K562 (cell line): ENCODE measurements around the gene PLEKHA1. TPM values are rescaled to one million over a fixed set of nuclear protein-coding genes. Genes with fewer than 3 reads are reported as not detected.

ENCODE experiments used
- ATAC-seq: fragments of 200-7000 bp; cut with Tn5 transposase; 3 replicates; pipeline ENCODE4 v1.9.1; 2020; ENCODE audit warnings: moderate library complexity
- BruUV-seq: library from RNA; stranded (reverse); fragments of 400-500 nt; replicated peaks from 2 replicates; lab custom pipeline; 2021; lab: Mats Ljungman, UMichigan
- CTCF ChIA-PET: fragments of 300-600 bp; formaldehyde crosslinking; extraction: SDS; loops from one replicate; lab custom pipeline; 2021; ENCODE audit warnings: low intra/inter-chr PET ratio; lab: Yijun Ruan, JAX
- POLR2A ChIA-PET: fragments of 300-600, 350-650 bp; sonication (Branson Sonifier 250); formaldehyde crosslinking; extraction: SDS; loops from one replicate; lab custom pipeline; 2021; ENCODE audit warnings: antibody characterized with exemption, inconsistent platforms; lab: Yijun Ruan, JAX
- DNase-seq, 4 experiments: peaks; one replicate each; pipeline versions ENCODE4 v3.0.0 to v3.0.0-alpha.2; 2011 to 2018; ENCODE audit warnings: low spot score in 3 of 4, mixed read lengths in 3 of 4; ENCODE audit errors: extremely low read depth in 1 of 4
- FAIRE-seq: peaks from 2 replicates; lab custom pipeline; 2011; peaks lifted over from hg19 to GRCh38; lab: Jason Lieb, UNC
- H2AFZ ChIP-seq: 2 replicates; pipeline ENCODE4 v1.6.0; 2011; ENCODE audit warnings: low read depth, low read length, control low read depth, inconsistent platforms
- H3K27ac ChIP-seq: fragments of 200-600 bp; 3 replicates; pipeline ENCODE4 v1.8.0; 2011; ENCODE audit warnings: low read depth, mild to moderate bottlenecking, control low read depth, inconsistent platforms, low read length, moderate library complexity, mixed read lengths; ENCODE audit errors: extremely low read depth
- H3K27me3 ChIP-seq, 2 experiments: fragments of 300-600 bp in 1 of 2; 2 replicates in 1 of 2; 3 replicates in 1 of 2; pipeline versions ENCODE4 v1.6.0 to v1.8.0; 2011; ENCODE audit warnings: inconsistent platforms in 2 of 2, low read length in 2 of 2, mild to moderate bottlenecking in 1 of 2, mixed read lengths in 1 of 2, moderate library complexity in 1 of 2; ENCODE audit not compliant: control insufficient read depth in 2 of 2, insufficient read depth in 2 of 2
- H3K36me3 ChIP-seq: fragments of 300-600 bp; 3 replicates; pipeline ENCODE4 v1.8.0; 2011; ENCODE audit warnings: mild to moderate bottlenecking, low read length, inconsistent platforms; ENCODE audit not compliant: control insufficient read depth, insufficient read depth
- H3K4me1 ChIP-seq, 2 experiments: fragments of 200-600 bp in 1 of 2; replicated peaks in 1 of 2; 2 replicates in 1 of 2; 3 replicates in 1 of 2; pipeline versions ENCODE4 v1.5.1 to v1.8.0; 2011; ENCODE audit warnings: inconsistent platforms in 2 of 2, low read length in 2 of 2, mild to moderate bottlenecking in 1 of 2, mixed read lengths in 1 of 2, moderate library complexity in 1 of 2; ENCODE audit not compliant: control insufficient read depth in 2 of 2, insufficient read depth in 2 of 2
- H3K4me2 ChIP-seq: 2 replicates; pipeline ENCODE4 v1.6.1; 2011; ENCODE audit warnings: low read length, control low read depth, inconsistent platforms, mixed read lengths; ENCODE audit not compliant: insufficient read depth
- H3K4me3 ChIP-seq: fragments of 200-600 bp; sonication (generic), shearing (Covaris generic); 2 replicates; pipeline ENCODE4 v1.5.1; 2016; ENCODE audit warnings: control low read depth, inconsistent platforms
- H3K79me2 ChIP-seq: fragments of 200-600 bp; 3 replicates; pipeline ENCODE4 v1.8.0; 2011; ENCODE audit warnings: low read length, inconsistent platforms; ENCODE audit not compliant: control insufficient read depth, insufficient read depth
- H3K9ac ChIP-seq, 2 experiments: 2 replicates each; pipeline versions ENCODE4 v1.6.0 to v1.6.1; 2011; ENCODE audit warnings: low read depth in 2 of 2, low read length in 2 of 2, control low read depth in 1 of 2, inconsistent platforms in 1 of 2, mild to moderate bottlenecking in 1 of 2, mixed read lengths in 1 of 2; ENCODE audit not compliant: insufficient read depth in 1 of 2
- H3K9me1 ChIP-seq: one replicate; pipeline ENCODE4 v1.6.0; 2011; ENCODE audit warnings: inconsistent platforms, mild to moderate bottlenecking, low read length, moderate library complexity; ENCODE audit not compliant: control insufficient read depth, insufficient read depth
- H3K9me3 ChIP-seq: replicated peaks from 2 replicates; pipeline ENCODE4 v1.5.1; 2011; ENCODE audit warnings: low read depth, low read length, inconsistent platforms; ENCODE audit not compliant: control insufficient read depth, insufficient read depth
- H4K20me1 ChIP-seq: replicated peaks from 2 replicates; pipeline ENCODE4 v1.6.1; 2011; ENCODE audit warnings: low read length, inconsistent platforms, mixed read lengths; ENCODE audit not compliant: control insufficient read depth, insufficient read depth
- MECOM ChIP-seq: fragments of 250-450 bp; sonication (Bioruptor Pico); IDR thresholded peaks from 2 replicates; pipeline ENCODE4 v1.8.0; 2022; ENCODE audit warnings: inconsistent platforms
- MEF2D ChIP-seq: conservative IDR thresholded peaks from 2 replicates; pipeline ENCODE4 v1.6.1; 2016; ENCODE audit warnings: low read depth, missing genetic modification characterization, missing compliant biosample characterization
- MEIS2 ChIP-seq: fragments of 450-650 bp; IDR thresholded peaks from 2 replicates; pipeline ENCODE4 v1.6.1; 2014; ENCODE audit warnings: mild to moderate bottlenecking; ENCODE audit not compliant: partially characterized antibody
- NBN ChIP-seq: fragments of 450-650 bp; IDR thresholded peaks from 2 replicates; pipeline ENCODE4 v1.6.1; 2016; ENCODE audit warnings: low read depth, mild to moderate bottlenecking
- SRSF9 ChIP-seq: fragments of 200-400 bp; formaldehyde crosslinking; IDR thresholded peaks from 2 replicates; pipeline ENCODE4 v1.6.1; 2017; ENCODE audit warnings: low read depth, low read length, borderline replicate concordance
- YY1 ChIP-seq, 3 experiments: IDR thresholded peaks; 2 replicates each; pipeline ENCODE4 v1.6.1; 2011; ENCODE audit warnings: low read length in 2 of 3, mild to moderate bottlenecking in 2 of 3, moderate library complexity in 2 of 3, borderline replicate concordance in 1 of 3, control low read depth in 1 of 3, low read depth in 1 of 3; ENCODE audit not compliant: insufficient read depth in 3 of 3, insufficient replicate concordance in 2 of 3, control insufficient read depth in 1 of 3, insufficient read length in 1 of 3; ENCODE audit errors: extremely low read depth in 1 of 3
- ZNF785 ChIP-seq: fragments of 250-450 bp; sonication (Bioruptor Pico); IDR thresholded peaks from 2 replicates; pipeline ENCODE4 v1.4.0; 2020; ENCODE audit warnings: mild to moderate bottlenecking
- WGBS: fragments of 100-300 bp; shearing (Covaris generic); methylation state at CpG from one replicate; pipeline ENCODE4 v1.1.6; 2016; ENCODE audit warnings: low coverage, mixed read lengths; ENCODE audit not compliant: insufficient coverage; ENCODE audit errors: missing lambda C conversion rate; 5-methylcytosine and 5-hydroxymethylcytosine counted together
- in situ Hi-C: fragments of 300-500 bp; cut with MboI; formaldehyde crosslinking; loops from 4 replicates; pipeline ENCODE4 v1.15.0; 2018; ENCODE audit warnings: inconsistent platforms, mixed read lengths
- intact Hi-C: fragments of 100-400 bp; cut with micrococcal nuclease; formaldehyde crosslinking; loops from 2 replicates; pipeline ENCODE4 v1.14.2; 2022
- polyA plus RNA-seq, 8 experiments: library from polyadenylated mRNA; depleted of rRNA in 4 of 8; stranded (reverse) in 5 of 8; unstranded in 3 of 8; fragments of >200 nt; fragmentation: Nextera tagmentation in 2 of 8; fragmentation: Illumina TruSeq in 1 of 8; extraction: Ambion mirVana in 2 of 8; extraction: Trizol in 1 of 8; gene quantifications; 2 replicates each; pipeline versions ENCODE4 v1.2.1 to v1.2.3, GENCODE V29; 2011 to 2014; ENCODE audit warnings: inconsistent platforms in 1 of 8, missing spikeins in 1 of 8
- total RNA-seq, 7 experiments: library from RNA; depleted of rRNA in 6 of 7; stranded (reverse); fragments of >200 nt in 6 of 7; fragmentation: Illumina TruSeq in 2 of 7; extraction: Trizol in 2 of 7; gene quantifications; 2 replicates each; pipeline versions ENCODE4 v1.2.1 to v1.2.3, GENCODE V29; 2011 to 2021; ENCODE audit warnings: low replicate concordance in 1 of 7
- TF ChIP-seq, protein P1 (sequence below), 2 experiments: fragments of 450-650 bp in 1 of 2; sonication (generic) in 1 of 2; formaldehyde crosslinking in 1 of 2; IDR thresholded peaks in 1 of 2; conservative IDR thresholded peaks in 1 of 2; 2 replicates each; pipeline versions ENCODE4 v1.6.1 to v1.8.1; 2016 to 2023; ENCODE audit warnings: mild to moderate bottlenecking in 2 of 2, moderate library complexity in 2 of 2, inconsistent platforms in 1 of 2, missing genetic modification reagents in 1 of 2
- TF ChIP-seq, protein P2 (sequence below): sonication (generic); formaldehyde crosslinking; IDR thresholded peaks from 2 replicates; pipeline ENCODE4 v1.8.1; 2023; ENCODE audit warnings: mild to moderate bottlenecking, missing genetic modification reagents
- TF ChIP-seq, protein P3 (sequence below): sonication (generic); formaldehyde crosslinking; IDR thresholded peaks from 2 replicates; pipeline ENCODE4 v1.8.0; 2022; ENCODE audit warnings: mild to moderate bottlenecking, missing genetic modification reagents

The PLEKHA1 gene
- total and polyA plus RNA-seq, 9 of the 15 experiments (the other 6 are each of a cell fraction or from before 2014, with no cell fraction given), result 0.05 to 4.7 (median 1.0) TPM

DNA sequence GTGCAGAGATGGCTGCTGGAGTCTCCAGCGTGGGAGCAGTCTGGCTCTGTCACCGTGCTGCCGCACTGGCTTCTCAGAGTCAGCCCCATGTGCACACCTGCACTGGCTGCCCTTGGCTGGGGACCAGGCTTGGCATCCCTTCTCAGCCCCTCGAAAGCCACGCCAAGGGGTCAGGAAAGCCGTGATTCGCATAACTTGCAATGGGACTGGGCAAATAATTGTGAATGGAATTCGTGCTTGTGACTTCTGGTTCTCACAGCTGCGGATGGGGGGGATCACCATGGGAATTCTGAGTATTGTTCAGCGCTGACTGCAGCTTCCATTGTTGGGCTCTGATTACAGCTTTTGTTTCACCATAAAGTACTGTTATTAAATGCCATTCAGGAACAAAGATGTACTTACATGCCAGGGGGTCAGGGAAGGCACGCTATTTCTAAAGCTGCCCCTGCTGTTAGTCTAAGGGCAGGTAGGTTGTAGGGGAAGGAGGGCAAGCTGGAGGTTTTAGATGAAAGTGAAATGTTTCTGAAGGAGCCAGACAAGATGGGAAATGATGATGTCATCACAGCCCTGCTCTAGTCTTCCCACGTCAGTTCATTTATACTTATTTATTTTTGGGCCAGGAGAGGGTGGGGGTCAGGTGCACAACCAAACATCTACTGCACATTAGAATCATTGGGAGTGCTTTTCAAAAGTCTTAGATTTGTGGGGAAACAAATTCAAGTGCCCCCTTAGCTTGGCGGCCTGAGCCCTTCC, 5.8 kb upstream of the PLEKHA1 start:
- 0% methylated on average over 8 of the region's 13 CpGs for WGBS
- BruUV-seq, result no TSS peak
- ChIA-PET POLR2A (no interaction called here), CTCF (no interaction called here)
- H3K79me2 ChIP-seq, result no peaks in the 10 kb centered on the region
- no peak overlapping the region for H3K4me3 ChIP-seq
- DNase-seq (no peak), FAIRE-seq (no peak), ATAC-seq (no peak)
- intact Hi-C loops, result no loop called here
- H2AFZ ChIP-seq, result no peak overlapping the region
- in situ Hi-C loops, result no loop called here
- H3K27me3 ChIP-seq, result peaks cover 0 to 4% of the 10 kb centered on the region in 2 experiments; a peak in 1 of 5 replicates
- no peaks in the 10 kb centered on the region for H4K20me1 ChIP-seq
- H3K36me3 ChIP-seq, result no peaks in the 10 kb centered on the region
- H3K4me1 ChIP-seq, result no peaks in the 10 kb centered on the region
- H3K9me1 ChIP-seq, result no peaks in the 10 kb centered on the region
- TF ChIP-seq, protein P1, sequence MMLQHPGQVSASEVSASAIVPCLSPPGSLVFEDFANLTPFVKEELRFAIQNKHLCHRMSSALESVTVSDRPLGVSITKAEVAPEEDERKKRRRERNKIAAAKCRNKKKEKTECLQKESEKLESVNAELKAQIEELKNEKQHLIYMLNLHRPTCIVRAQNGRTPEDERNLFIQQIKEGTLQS (IDR thresholded peaks at IDR 0.05), result peak; percentile 54; the same call in 1 of the 2 replicates
- TF ChIP-seq, protein P1 (CRISPR knock-in tag; conservative IDR thresholded peaks at IDR 0.05), result no peak
- no peak for TF ChIP-seq ZNF785 (CRISPR knock-in tag)
- no peak overlapping the region for H3K9ac ChIP-seq
- H3K4me2 ChIP-seq, result no peak overlapping the region
- H3K9me3 ChIP-seq, result no peaks in the 10 kb centered on the region
- no peak overlapping the region for H3K27ac ChIP-seq

DNA sequence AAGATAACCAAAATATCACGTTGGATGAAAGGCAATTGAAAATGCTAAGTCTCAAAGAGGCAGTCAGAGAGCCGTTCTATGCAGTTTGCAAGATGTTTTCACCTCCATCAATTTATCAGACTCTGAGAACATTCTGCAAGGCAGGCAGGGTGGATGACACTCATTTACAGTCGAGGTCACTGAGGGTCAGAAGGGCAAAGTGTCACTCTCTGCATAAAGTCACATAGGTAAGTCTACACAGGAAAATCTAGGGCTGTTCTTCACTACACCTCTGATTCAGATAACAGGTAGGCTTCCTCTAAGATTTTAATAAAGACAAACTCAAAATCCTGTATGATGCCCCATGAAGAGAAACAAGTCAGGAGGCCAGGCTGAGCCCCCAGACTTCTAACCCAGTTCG, 1.4 kb upstream of the PLEKHA1 start:
- Histone ChIP-seq H3K36me3 (no peaks in the 10 kb centered on the region), H3K79me2 (no peaks in the 10 kb centered on the region), H3K9ac (no peak overlapping the region), H2AFZ (no peak overlapping the region), H3K4me3 (no peak overlapping the region), H3K4me1 (peaks cover 0 to 13% of the 10 kb centered on the region in 2 experiments; a peak in 2 of 5 replicates), H3K9me3 (no peaks in the 10 kb centered on the region), H3K27me3 (peaks cover 5 to 11% of the 10 kb centered on the region in 2 experiments; a peak in 3 of 5 replicates), H3K4me2 (no peak overlapping the region), H3K27ac (no peak overlapping the region), H4K20me1 (no peaks in the 10 kb centered on the region), H3K9me1 (no peaks in the 10 kb centered on the region)
- BruUV-seq, result no TSS peak
- in situ Hi-C loops, result no loop called here
- ChIA-PET POLR2A (no interaction called here), CTCF (no interaction called here)
- ATAC-seq (no peak), FAIRE-seq (no peak), DNase-seq (no peak)
- intact Hi-C loops, result no loop called here
- WGBS, result 0% methylated on average over 4 of the region's 4 CpGs
- no peak for TF ChIP-seq SRSF9
- TF ChIP-seq MEIS2, result no peak
- no peak for TF ChIP-seq NBN
- TF ChIP-seq, protein P2, sequence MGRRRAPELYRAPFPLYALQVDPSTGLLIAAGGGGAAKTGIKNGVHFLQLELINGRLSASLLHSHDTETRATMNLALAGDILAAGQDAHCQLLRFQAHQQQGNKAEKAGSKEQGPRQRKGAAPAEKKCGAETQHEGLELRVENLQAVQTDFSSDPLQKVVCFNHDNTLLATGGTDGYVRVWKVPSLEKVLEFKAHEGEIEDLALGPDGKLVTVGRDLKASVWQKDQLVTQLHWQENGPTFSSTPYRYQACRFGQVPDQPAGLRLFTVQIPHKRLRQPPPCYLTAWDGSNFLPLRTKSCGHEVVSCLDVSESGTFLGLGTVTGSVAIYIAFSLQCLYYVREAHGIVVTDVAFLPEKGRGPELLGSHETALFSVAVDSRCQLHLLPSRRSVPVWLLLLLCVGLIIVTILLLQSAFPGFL, result no peak
- TF ChIP-seq YY1 (IDR thresholded peaks at IDR 0.05; ENCODE audit: borderline replicate concordance in 1 of 3, control insufficient read depth in 1 of 3, extremely low read depth in 1 of 3, insufficient read depth in 3 of 3, insufficient read length in 1 of 3, insufficient replicate concordance in 2 of 3, low read depth in 1 of 3, low read length in 2 of 3), result no peak
- no peak for TF ChIP-seq MECOM (CRISPR knock-in tag)
- no peak for TF ChIP-seq MEF2D (tag)
- TF ChIP-seq, protein P3, sequence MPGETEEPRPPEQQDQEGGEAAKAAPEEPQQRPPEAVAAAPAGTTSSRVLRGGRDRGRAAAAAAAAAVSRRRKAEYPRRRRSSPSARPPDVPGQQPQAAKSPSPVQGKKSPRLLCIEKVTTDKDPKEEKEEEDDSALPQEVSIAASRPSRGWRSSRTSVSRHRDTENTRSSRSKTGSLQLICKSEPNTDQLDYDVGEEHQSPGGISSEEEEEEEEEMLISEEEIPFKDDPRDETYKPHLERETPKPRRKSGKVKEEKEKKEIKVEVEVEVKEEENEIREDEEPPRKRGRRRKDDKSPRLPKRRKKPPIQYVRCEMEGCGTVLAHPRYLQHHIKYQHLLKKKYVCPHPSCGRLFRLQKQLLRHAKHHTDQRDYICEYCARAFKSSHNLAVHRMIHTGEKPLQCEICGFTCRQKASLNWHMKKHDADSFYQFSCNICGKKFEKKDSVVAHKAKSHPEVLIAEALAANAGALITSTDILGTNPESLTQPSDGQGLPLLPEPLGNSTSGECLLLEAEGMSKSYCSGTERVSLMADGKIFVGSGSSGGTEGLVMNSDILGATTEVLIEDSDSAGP, result no peak
